ENCODE results near the gene DOK3.

Gene DOK3

GRCh38 chr5:177473443-177474001 is 36.1 kb downstream of the DOK3 start, which contains the start of gene DBN1:
DBN1 (minus strand) TSS chr5:177473634; CDS start chr5:177473521, 113 bp downstream.
- no peak for TF ChIP-seq CTCF (IDR thresholded peaks at IDR 0.05; ENCODE audit: low read depth, low read length)
- H3K27me3 ChIP-seq (ENCODE audit: insufficient read depth, low read depth, severe bottlenecking) = no peaks in the 10 kb centered on the region
- peaks cover 28% of the 10 kb centered on the region for H3K36me3 ChIP-seq
- no peaks in the 10 kb centered on the region for H3K9me3 ChIP-seq (ENCODE audit: severe bottlenecking)
- peak within 1 kb of the TSS; percentile 84 for H3K27ac ChIP-seq
- H3K4me3 ChIP-seq (ENCODE audit: low read depth, low read length) = peak within 1 kb of the TSS; percentile 65
- DNase-seq = peak; percentile 32

GRCh38 chr5:177472460-177473442 is 36.9 kb downstream of the DOK3 start:
- H3K36me3 ChIP-seq = peaks cover 34% of the 10 kb centered on the region
- H3K27me3 ChIP-seq (ENCODE audit: insufficient read depth, low read depth, severe bottlenecking) = no peaks in the 10 kb centered on the region
- DNase-seq = peak; percentile 57
- H3K4me3 ChIP-seq (ENCODE audit: low read depth, low read length) = peak overlapping the region; percentile 65
- H3K9me3 ChIP-seq (ENCODE audit: severe bottlenecking) = no peaks in the 10 kb centered on the region
- H3K27ac ChIP-seq = peak overlapping the region; percentile 84
- TF ChIP-seq CTCF (IDR thresholded peaks at IDR 0.05; ENCODE audit: low read depth, low read length) = no peak

GRCh38 chr5:177471610-177472356 is 37.8 kb downstream of the DOK3 start:
- no peak for DNase-seq
- H3K27ac ChIP-seq = peak overlapping the region; percentile 84
- peaks cover 43% of the 10 kb centered on the region for H3K36me3 ChIP-seq
- peak overlapping the region; percentile 65 for H3K4me3 ChIP-seq (ENCODE audit: low read depth, low read length)
- H3K27me3 ChIP-seq (ENCODE audit: insufficient read depth, low read depth, severe bottlenecking) = no peaks in the 10 kb centered on the region
- no peaks in the 10 kb centered on the region for H3K9me3 ChIP-seq (ENCODE audit: severe bottlenecking)
- no peak for TF ChIP-seq CTCF (IDR thresholded peaks at IDR 0.05; ENCODE audit: low read depth, low read length)

GRCh38 chr5:177470759-177471536 is 38.7 kb downstream of the DOK3 start:
- no peaks in the 10 kb centered on the region for H3K9me3 ChIP-seq (ENCODE audit: severe bottlenecking)
- no peak overlapping the region for H3K4me3 ChIP-seq (ENCODE audit: low read depth, low read length)
- H3K36me3 ChIP-seq = peaks cover 52% of the 10 kb centered on the region
- no peak overlapping the region; the same call in 1 of the 2 replicates for H3K27ac ChIP-seq
- DNase-seq = no peak
- no peaks in the 10 kb centered on the region for H3K27me3 ChIP-seq (ENCODE audit: insufficient read depth, low read depth, severe bottlenecking)
- TF ChIP-seq CTCF (IDR thresholded peaks at IDR 0.05; ENCODE audit: low read depth, low read length) = no peak

Data from WERI-Rb-1 (cell line).